Measurements from ENCODE around the gene SPHK1.

SPHK1 gene

GRCh38 chr17:76432004-76432403, 47.6 kb downstream of the SPHK1 start:
- Histone ChIP-seq H3K36me3 (ENCODE audit: insufficient read depth, low read length) (peaks cover 8% of the 10 kb centered on the region; the same call in 1 of the 2 replicates), H3K9me2 (replicated peaks; ENCODE audit: low read depth, low read length) (no peaks in the 10 kb centered on the region), H3K4me2 (ENCODE audit: low read depth, low read length, poor library complexity, severe bottlenecking) (no peak overlapping the region), H3K9ac (ENCODE audit: low read depth, low read length, poor library complexity, severe bottlenecking) (no peak overlapping the region), H3K4me1 (ENCODE audit: insufficient read depth, low read length, poor library complexity, severe bottlenecking) (peaks cover 6% of the 10 kb centered on the region), H3F3A (ENCODE audit: low read depth) (no peaks in the 10 kb centered on the region), H3K79me2 (ENCODE audit: insufficient read depth, low read length) (peaks cover 85% of the 10 kb centered on the region), H3K4me3 (ENCODE audit: low read length, poor library complexity, severe bottlenecking) (no peak overlapping the region), H3K9me3 (ENCODE audit: insufficient read depth, low read depth, low read length) (no peaks in the 10 kb centered on the region), H3K27me3 (ENCODE audit: insufficient read depth, low read length, poor library complexity, severe bottlenecking) (no peaks in the 10 kb centered on the region), H2AFZ (ENCODE audit: low read length) (no peak overlapping the region), H4K20me1 (ENCODE audit: insufficient read depth, low read length, poor library complexity, severe bottlenecking) (peaks cover 28% of the 10 kb centered on the region)
- no peak for TF ChIP-seq EZH2phosphoT487 (IDR thresholded peaks at IDR 0.05; ENCODE audit: borderline replicate concordance)
- TF ChIP-seq CTCF (conservative IDR thresholded peaks at IDR 0.05; ENCODE audit: low read length), result no peak

- H3K79me2 ChIP-seq (ENCODE audit: insufficient read depth, low read length), result peaks cover 87% of the 10 kb centered on the region
- H3K4me2 ChIP-seq (ENCODE audit: low read depth, low read length, poor library complexity, severe bottlenecking), result no peak overlapping the region
- no peak overlapping the region for H2AFZ ChIP-seq (ENCODE audit: low read length)
- no peaks in the 10 kb centered on the region for H3K9me2 ChIP-seq (replicated peaks; ENCODE audit: low read depth, low read length)
- no peaks in the 10 kb centered on the region for H3F3A ChIP-seq (ENCODE audit: low read depth)
- H3K4me1 ChIP-seq (ENCODE audit: insufficient read depth, low read length, poor library complexity, severe bottlenecking), result peaks cover 6% of the 10 kb centered on the region
- H3K36me3 ChIP-seq (ENCODE audit: insufficient read depth, low read length), result peaks cover 8% of the 10 kb centered on the region; the same call in 1 of the 2 replicates
- no peaks in the 10 kb centered on the region for H3K27me3 ChIP-seq (ENCODE audit: insufficient read depth, low read length, poor library complexity, severe bottlenecking)
- TF ChIP-seq CTCF (conservative IDR thresholded peaks at IDR 0.05; ENCODE audit: low read length), result peak; percentile 71
- no peak for TF ChIP-seq EZH2phosphoT487 (IDR thresholded peaks at IDR 0.05; ENCODE audit: borderline replicate concordance)
- H3K9ac ChIP-seq (ENCODE audit: low read depth, low read length, poor library complexity, severe bottlenecking), result no peak overlapping the region
- H3K4me3 ChIP-seq (ENCODE audit: low read length, poor library complexity, severe bottlenecking), result no peak overlapping the region
- H3K9me3 ChIP-seq (ENCODE audit: insufficient read depth, low read depth, low read length), result no peaks in the 10 kb centered on the region
- peaks cover 28% of the 10 kb centered on the region for H4K20me1 ChIP-seq (ENCODE audit: insufficient read depth, low read length, poor library complexity, severe bottlenecking)
These were observed 48.4 kb downstream of the SPHK1 start for GRCh38 chr17:76432712-76433336.

- Histone ChIP-seq H3K9me3 (ENCODE audit: insufficient read depth, low read depth, low read length) (no peaks in the 10 kb centered on the region), H3K9ac (ENCODE audit: low read depth, low read length, poor library complexity, severe bottlenecking) (no peak overlapping the region), H3K36me3 (ENCODE audit: insufficient read depth, low read length) (peaks cover 8% of the 10 kb centered on the region; the same call in 1 of the 2 replicates), H3F3A (ENCODE audit: low read depth) (no peaks in the 10 kb centered on the region), H3K79me2 (ENCODE audit: insufficient read depth, low read length) (peaks cover 87% of the 10 kb centered on the region), H3K4me3 (ENCODE audit: low read length, poor library complexity, severe bottlenecking) (no peak overlapping the region), H3K27me3 (ENCODE audit: insufficient read depth, low read length, poor library complexity, severe bottlenecking) (no peaks in the 10 kb centered on the region), H4K20me1 (ENCODE audit: insufficient read depth, low read length, poor library complexity, severe bottlenecking) (peaks cover 28% of the 10 kb centered on the region), H3K9me2 (replicated peaks; ENCODE audit: low read depth, low read length) (no peaks in the 10 kb centered on the region), H2AFZ (ENCODE audit: low read length) (no peak overlapping the region), H3K4me1 (ENCODE audit: insufficient read depth, low read length, poor library complexity, severe bottlenecking) (peaks cover 6% of the 10 kb centered on the region), H3K4me2 (ENCODE audit: low read depth, low read length, poor library complexity, severe bottlenecking) (no peak overlapping the region)
- no peak for TF ChIP-seq CTCF (conservative IDR thresholded peaks at IDR 0.05; ENCODE audit: low read length)
- TF ChIP-seq EZH2phosphoT487 (IDR thresholded peaks at IDR 0.05; ENCODE audit: borderline replicate concordance), result no peak
These were observed 49.3 kb downstream of the SPHK1 start for GRCh38 chr17:76433693-76434092.
